ENCODE results near the gene RNF169. TPM values are rescaled to one million over a fixed set of nuclear protein-coding genes. Genes with fewer than 3 reads are reported as not detected.

RNF169 gene
- total and polyA plus RNA-seq, 2 of the 8 experiments (the other 6 are each of a cell fraction or from before 2014, with no cell fraction given), result 3.6 to 12.5 TPM

DNA sequence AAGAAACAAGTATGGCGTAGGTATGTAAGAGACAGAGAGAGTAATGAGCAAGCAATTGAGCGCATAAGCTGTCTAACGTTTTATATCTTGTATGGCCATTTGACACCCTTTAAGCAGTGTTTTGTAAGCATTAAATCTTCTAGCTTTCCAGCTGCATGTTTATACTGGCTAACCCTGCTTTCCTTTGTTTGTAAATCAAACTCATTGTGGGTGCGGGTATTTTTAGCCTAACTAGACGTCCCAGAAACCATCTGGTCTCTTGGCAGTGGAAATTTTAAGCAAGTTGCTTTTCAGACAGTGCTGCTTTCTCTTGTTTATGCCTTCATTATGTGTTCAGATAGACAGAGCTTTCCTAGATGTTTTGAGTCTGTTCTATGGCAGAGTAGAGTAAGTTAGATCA is 73.5 kb downstream of the RNF169 start:
- POLR2A ChIA-PET (ENCODE audit: partially characterized antibody), result no interaction called here
- Histone ChIP-seq H2BK12ac (ENCODE audit: low read depth, low read length) (no peak overlapping the region), H3K9me3 (ENCODE audit: insufficient read depth in 2 of 2, low read depth in 1 of 2, low read length in 1 of 2) (peaks cover 27 to 28% of the 10 kb centered on the region in 2 experiments), H2BK120ac (replicated peaks; ENCODE audit: low read depth, low read length) (no peak overlapping the region), H2BK20ac (ENCODE audit: low read length) (no peak overlapping the region), H3K79me1 (ENCODE audit: low read depth, low read length) (no peaks in the 10 kb centered on the region; the same call in 1 of the 2 replicates), H4K5ac (ENCODE audit: insufficient read length, low read depth, low read length) (no peak overlapping the region), H3K9ac (replicated peaks in 1 of 4; ENCODE audit: extremely low read depth in 1 of 4, low read depth in 3 of 4, low read length in 3 of 4) (no peak overlapping the region), H4K91ac (replicated peaks; ENCODE audit: insufficient read length, low read length) (no peak overlapping the region), H3K4me2 (ENCODE audit: insufficient read depth in 1 of 2, low read depth in 2 of 2, low read length in 2 of 2) (no peak overlapping the region), H2AFZ (ENCODE audit: low read length) (no peak overlapping the region), H3K18ac (ENCODE audit: extremely low read depth, low read length) (no peak overlapping the region), H3K27ac (ENCODE audit: low read depth, low read length) (no peak overlapping the region), H4K20me1 (replicated peaks in 1 of 2; ENCODE audit: control insufficient read depth in 1 of 2, insufficient read depth in 2 of 2, low read length in 2 of 2) (peaks cover 0 to 2% of the 10 kb centered on the region in 2 experiments), H2BK15ac (ENCODE audit: low read length) (no peak overlapping the region), H3K4me3 (ENCODE audit: extremely low read depth in 1 of 4, insufficient read depth in 2 of 4, low read depth in 3 of 4, low read length in 4 of 4) (no peak overlapping the region), H2BK5ac (ENCODE audit: low read depth, low read length) (no peak overlapping the region), H3K56ac (replicated peaks; ENCODE audit: insufficient read length, low read depth, low read length) (no peak overlapping the region), H2AK5ac (ENCODE audit: low read depth, low read length) (no peak overlapping the region), H3K4ac (replicated peaks; ENCODE audit: insufficient read length, low read depth, low read length) (no peak overlapping the region), H3K27me3 (replicated peaks in 1 of 4; ENCODE audit: control insufficient read depth in 3 of 4, extremely low read depth in 1 of 4, insufficient read depth in 3 of 4, low read length in 3 of 4) (no peaks in the 10 kb centered on the region), H3K4me1 (replicated peaks in 1 of 4; ENCODE audit: control insufficient read depth in 3 of 4, insufficient read depth in 4 of 4, low read length in 3 of 4) (no peaks in the 10 kb centered on the region), H4K8ac (ENCODE audit: extremely low read depth, insufficient read depth, low read length) (no peak overlapping the region), H3K36me3 (ENCODE audit: control insufficient read depth in 2 of 4, insufficient read depth in 4 of 4, low read length in 3 of 4) (peaks cover 0 to 26% (median 1%) of the 10 kb centered on the region in 4 experiments; a peak in 4 of 8 replicates), H3K14ac (ENCODE audit: insufficient read length) (no peak overlapping the region), H3K23me2 (ENCODE audit: low read depth, low read length) (no peaks in the 10 kb centered on the region), H3K79me2 (ENCODE audit: control insufficient read depth in 1 of 2, insufficient read depth in 2 of 2, low read length in 2 of 2) (no peaks in the 10 kb centered on the region), H3K23ac (ENCODE audit: insufficient read length) (no peak overlapping the region)
- DNase-seq (ENCODE audit: low read depth in 1 of 2, low spot score in 2 of 2), result no peak
- FAIRE-seq, result no peak
- WGBS, 2 experiments (ENCODE audit: extremely low coverage in 1 of 2, insufficient coverage in 1 of 2, insufficient read length in 1 of 2, insufficient replicate concordance in 2 of 2, low coverage in 1 of 2, low lambda C conversion rate in 2 of 2, missing lambda C conversion rate in 1 of 2), result 96% methylated on average over 5 of the region's 5 CpGs; no CpG with 5 or more reads in 1 of the 2 experiments
- TF ChIP-seq SP2 (IDR thresholded peaks at IDR 0.05; ENCODE audit: low read length), result no peak
- TF ChIP-seq SAP30 (IDR thresholded peaks at IDR 0.05; ENCODE audit: insufficient read depth, insufficient replicate concordance, low read length), result no peak
- TF ChIP-seq GTF2F1 (IDR thresholded peaks at IDR 0.05; ENCODE audit: borderline replicate concordance, low read depth, low read length), result no peak
- TF ChIP-seq, protein P1, sequence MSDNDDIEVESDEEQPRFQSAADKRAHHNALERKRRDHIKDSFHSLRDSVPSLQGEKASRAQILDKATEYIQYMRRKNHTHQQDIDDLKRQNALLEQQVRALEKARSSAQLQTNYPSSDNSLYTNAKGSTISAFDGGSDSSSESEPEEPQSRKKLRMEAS (IDR thresholded peaks at IDR 0.05), result no peak
- TF ChIP-seq KDM1A (IDR thresholded peaks at IDR 0.05; ENCODE audit: borderline replicate concordance, low read length), result no peak
- TF ChIP-seq SIX5 (IDR thresholded peaks at IDR 0.05; ENCODE audit: low read depth, low read length), result no peak
- no peak for TF ChIP-seq RNF2 (IDR thresholded peaks at IDR 0.05; ENCODE audit: borderline replicate concordance, low read depth, low read length, missing control alignments, poor library complexity, severe bottlenecking)
- TF ChIP-seq MAFK (IDR thresholded peaks at IDR 0.05; ENCODE audit: low read depth, low read length), result no peak
- TF ChIP-seq SUZ12 (IDR thresholded peaks at IDR 0.05; ENCODE audit: low read length), result no peak
- no peak for TF ChIP-seq CBX5 (IDR thresholded peaks at IDR 0.05; ENCODE audit: low read depth, low read length)
- CTCF ChIA-PET (ENCODE audit: partially characterized antibody), result no interaction called here

All from H1 (cell line).